HL-60/S4 (cell line): ENCODE measurements around the gene MAPK1.
"Not testable (repeated sequence)": the region's sequence is repeated elsewhere in the genome, so short reads cannot be mapped to it uniquely, and the experiment has no call there.

Source experiments
- in situ Hi-C: fragments of 300-500 bp; cut with MboI; formaldehyde crosslinking; loops from 2 replicates; pipeline ENCODE4 v1.14.3; 2022; ENCODE audit warnings: low sequenced_read_pairs

MAPK1 gene

DNA sequence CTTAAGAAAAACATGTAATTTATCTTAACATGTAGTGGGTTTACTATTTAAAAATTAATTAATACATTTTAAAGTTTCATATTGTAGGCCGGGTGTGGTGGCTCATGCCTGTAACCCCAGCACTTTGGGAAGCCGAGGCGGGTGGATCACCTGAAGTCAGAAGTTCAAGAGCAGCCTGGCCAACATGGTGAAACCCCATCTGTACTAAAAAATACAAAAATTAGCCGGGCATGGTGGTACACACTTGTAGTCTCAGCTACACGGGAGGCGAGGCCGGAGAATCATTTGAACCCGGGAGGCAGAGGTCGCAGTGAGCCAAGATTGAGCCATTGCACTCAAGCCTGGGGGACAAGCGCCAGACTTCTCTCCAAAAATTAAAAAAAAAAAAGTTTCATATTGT, 73.7 kb downstream of the MAPK1 start:
- in situ Hi-C loops, result not testable (repeated sequence)

DNA sequence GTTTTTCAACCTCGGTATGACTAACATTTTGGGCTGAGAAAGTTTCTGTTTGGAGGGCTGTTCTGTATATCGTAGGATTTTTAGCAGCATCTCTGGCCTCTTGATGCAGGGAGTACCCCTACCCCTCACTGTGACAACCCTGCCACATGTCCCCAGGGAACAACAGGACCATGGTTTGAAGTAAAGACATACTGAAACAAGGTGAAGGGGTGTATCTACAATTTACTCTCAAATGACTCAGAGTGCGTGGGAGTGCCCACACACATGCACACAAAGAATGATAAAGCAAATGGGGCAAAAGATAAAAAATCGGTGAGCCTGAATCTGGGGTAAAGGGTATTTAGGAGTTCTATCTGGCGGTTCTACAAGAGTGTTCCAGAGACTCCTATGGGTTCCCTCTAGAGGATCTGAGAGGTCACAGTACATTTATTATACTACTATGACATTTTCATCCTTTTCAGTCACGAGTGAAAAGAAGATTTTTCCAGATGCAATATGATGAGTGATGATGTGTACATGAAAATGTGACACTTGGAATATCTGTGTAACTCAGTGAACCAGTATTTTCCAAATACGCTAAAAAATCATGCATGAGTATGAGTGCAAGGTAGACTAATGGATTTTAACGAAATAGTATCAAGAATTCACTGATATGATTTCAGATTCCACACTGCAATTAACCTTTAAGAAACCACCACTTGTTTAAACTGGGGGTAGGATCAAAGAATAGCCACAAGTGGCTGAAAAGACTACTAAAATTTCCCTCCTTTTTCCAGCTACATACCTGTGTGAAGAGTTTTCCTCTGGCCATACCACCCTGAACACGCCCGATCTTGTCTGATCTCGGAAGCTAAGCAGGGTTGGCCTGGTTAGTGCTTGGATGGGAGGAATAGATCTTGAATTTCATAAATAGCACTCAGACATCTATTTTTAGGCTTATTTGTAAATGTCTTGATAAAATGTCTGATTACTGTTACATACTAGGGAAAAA, 75.5 kb downstream of the MAPK1 start:
- in situ Hi-C loops, result no loop called here

DNA sequence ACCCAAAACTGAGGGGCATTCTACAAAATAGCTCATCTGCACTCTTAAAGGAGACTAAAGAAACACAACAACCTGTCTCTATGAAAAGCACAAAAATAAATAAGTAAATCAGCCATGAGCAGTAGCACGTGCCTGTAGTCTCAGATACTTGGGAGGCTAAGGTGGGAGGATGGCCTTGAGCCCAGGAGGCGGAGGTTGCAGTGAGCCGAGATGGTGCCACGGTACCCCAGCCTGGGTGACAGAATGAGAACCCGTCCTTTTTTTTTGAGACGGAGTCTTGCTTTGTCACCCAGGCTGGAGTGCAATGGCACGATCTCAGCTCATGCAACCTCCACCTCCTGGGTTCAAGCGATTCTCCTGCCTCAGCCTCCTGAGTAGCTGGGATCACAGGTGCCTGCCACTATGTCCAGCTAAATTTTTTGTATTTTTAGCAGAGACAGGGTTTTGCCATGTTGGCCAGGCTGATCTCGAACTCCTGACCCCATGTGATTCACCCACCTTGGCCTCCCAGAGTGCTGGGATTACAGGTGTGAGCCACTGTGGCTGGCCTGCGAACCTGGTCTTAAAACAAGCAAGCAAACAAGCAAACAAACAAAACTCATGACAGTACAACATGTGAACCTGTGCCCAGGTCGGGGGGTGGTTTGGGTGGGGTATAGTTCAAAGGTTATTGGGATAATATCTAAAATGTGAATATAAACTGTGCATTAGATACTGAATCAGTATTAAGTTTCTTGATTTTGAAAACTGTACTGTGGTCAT, 76.4 kb downstream of the MAPK1 start:
- in situ Hi-C loops, result not testable (repeated sequence)

DNA sequence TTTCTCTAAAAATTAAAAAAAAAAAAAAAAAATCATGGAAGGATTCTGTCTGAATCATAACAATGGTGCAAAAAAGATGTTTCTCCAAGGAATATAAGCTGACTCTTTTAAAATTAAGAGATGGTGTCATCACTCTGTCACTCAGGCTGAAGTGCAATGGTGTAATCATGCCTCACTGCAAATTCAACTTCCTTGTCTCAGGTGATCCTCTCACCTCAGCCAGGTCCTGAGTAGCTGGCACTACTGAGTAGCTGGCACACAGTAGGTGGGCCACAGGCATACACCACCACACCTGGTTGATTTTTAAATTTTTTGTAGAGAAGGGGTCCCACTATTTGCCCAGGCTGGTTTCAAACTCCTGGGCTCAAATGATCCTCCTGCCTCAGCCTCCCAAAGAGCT, 77.1 kb downstream of the MAPK1 start:
- in situ Hi-C loops, result no loop called here

DNA sequence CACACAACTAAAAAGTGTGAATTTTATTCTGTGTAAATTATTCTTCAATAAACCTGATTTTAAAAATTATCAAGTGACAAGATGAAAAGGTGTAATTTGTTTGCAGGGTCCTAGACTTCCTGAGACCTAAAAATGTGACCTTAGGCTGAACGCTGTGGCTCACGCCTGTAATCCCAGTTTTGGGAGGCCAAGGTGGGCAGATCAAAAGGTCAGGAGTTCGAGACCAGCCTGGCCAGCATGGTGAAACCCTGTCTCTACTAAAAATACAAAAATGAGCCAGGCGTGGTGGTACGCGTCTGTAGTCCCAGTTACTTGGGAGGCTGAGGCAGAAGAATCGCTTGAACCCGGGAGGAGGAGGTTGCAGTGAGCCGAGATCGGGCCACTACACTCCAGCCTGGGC, 79.9 kb downstream of the MAPK1 start:
- in situ Hi-C loops, result not testable (repeated sequence)

DNA sequence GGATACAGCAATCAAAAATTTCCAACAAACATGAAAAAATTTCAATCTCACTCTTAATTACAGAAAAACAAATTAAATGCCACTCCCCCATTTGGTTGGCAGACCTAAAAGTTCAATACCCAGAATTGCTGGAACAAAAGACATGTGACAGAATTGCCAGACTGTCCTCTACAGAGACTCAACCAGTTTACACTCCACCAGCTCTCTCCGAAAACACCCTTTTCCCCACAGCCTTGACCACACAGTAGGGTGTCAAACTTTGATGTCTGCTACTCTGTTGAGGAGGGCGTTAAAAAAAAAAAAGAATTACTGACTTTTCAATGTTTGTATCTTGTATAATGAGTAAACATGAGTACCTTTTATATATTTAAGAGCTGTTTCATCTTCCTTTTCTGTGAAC, 87.2 kb downstream of the MAPK1 start:
- in situ Hi-C loops, result no loop called here

- in situ Hi-C loops, result no loop called here
Observed at GRCh38 chr22:21779444-21779843, 88.0 kb downstream of the MAPK1 start.

DNA sequence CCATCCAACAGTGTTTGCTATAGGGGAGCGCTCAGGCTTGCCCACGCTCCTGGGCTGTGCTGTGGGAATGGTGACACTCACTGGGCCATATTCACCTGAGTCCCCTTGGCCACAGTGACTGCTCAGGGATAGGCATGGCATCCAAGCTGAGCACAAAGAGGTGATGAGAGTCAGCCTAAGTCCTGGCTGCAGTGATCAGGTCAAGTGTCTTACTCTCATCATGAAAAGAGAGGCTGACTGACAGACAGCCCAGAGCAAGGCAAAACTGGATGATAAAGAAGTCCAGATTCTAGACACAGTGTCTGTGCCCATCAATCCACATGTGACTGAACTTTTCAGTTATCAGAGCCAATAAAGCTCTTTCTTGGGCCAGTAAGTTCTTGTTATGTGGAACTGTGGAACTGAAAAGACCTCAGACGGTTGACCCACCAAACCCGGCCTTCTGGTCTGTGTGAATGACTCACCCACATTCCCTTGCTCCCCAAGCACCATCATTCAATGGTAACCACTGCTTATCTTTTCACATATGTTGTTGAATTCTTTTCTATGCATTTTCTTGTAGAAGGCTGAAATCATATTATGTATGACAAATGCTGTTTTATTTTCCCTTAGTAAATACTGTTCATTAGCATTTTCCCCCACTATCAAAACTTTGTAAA, 88.6 kb downstream of the MAPK1 start:
- in situ Hi-C loops, result no loop called here

GRCh38 chr22:21771631-21771976, 95.8 kb downstream of the MAPK1 start:
- in situ Hi-C loops, result no loop called here

DNA sequence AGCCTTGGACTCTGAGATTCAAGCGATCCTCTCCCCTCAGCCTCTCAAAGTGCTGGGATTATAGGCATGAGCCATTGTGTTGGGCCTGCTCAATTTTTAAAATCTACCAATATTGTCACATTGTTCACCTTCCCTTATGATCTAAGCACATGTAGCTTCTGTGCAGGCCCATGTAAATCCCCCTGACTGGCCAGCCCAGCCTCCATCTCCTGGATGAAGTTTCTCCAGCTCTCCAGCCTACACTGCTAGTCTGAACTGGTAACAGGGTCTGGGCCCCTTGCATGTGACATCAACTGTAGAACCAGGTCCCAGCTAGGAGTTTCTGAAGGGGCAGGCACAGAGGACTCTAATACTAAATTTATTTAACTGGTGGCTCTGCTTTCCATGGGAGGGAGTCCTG, 99.0 kb downstream of the MAPK1 start:
- in situ Hi-C loops, result no loop called here

DNA sequence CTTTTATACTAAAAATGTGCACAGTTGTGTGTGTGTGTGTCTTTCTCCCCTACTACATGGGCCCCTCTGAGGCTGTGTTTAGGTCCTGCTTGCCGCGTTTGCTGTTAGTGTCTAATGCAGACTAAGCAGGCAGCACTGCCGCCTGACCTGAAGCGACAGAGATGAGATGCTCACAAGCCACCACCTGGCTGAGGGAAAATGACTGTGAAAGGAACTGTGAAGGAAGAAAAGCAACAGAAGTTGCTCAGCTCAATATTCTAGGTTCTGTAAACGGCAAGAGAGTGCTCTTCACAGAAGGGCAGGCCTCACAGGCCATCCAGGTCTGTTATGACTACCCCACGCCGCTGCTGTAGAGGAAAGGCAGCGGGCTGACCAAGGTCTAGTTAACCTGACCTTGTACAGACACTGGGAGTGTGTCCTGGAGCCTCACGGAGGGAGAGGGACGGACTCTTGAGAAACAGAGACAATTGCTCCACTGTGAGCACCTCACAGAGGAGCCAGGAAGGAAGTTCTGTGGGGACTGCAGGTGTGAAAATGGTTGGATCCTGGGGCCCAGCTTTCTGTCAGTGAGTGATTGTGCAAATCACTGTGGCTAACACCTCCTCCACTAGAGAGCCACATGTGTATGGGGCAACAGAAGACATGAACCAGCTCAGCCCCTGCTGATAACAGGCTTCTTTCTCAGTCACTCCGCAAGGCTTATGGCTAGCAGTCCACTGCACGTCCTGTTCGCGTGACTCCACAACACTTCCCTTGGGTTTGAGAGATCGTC, 100.6 kb downstream of the MAPK1 start:
- in situ Hi-C loops, result no loop called here

DNA sequence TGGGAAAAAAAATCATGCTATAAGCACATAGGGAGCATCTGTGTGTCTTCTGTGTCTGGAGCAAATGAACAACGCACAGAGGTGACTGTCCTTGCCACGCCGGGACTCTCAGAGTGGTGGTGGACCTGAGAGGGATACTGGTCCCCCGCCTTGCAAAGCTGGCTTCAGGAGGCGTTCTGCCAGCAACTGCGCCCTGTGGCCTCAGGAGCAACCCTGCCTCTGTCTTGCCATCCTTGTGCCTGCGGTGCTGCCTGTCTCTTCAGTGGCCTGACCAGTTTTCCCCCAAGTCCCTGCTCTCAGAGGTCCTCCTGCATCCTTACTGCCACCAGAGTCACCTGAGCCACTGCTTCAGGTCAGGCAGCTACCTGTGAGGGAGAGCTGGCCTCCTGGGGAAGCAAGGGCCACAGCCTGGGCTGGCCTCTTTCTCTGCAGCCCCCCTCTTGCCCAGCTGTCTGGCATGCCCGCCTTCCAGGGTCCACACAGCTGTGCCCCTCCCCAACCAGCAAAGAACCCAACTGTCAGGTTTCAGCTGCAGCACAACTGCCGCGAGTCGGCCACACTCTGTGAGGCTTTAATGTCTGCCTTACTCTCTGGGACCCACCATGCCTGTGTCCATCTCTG, 101.4 kb downstream of the MAPK1 start:
- in situ Hi-C loops, result no loop called here

DNA sequence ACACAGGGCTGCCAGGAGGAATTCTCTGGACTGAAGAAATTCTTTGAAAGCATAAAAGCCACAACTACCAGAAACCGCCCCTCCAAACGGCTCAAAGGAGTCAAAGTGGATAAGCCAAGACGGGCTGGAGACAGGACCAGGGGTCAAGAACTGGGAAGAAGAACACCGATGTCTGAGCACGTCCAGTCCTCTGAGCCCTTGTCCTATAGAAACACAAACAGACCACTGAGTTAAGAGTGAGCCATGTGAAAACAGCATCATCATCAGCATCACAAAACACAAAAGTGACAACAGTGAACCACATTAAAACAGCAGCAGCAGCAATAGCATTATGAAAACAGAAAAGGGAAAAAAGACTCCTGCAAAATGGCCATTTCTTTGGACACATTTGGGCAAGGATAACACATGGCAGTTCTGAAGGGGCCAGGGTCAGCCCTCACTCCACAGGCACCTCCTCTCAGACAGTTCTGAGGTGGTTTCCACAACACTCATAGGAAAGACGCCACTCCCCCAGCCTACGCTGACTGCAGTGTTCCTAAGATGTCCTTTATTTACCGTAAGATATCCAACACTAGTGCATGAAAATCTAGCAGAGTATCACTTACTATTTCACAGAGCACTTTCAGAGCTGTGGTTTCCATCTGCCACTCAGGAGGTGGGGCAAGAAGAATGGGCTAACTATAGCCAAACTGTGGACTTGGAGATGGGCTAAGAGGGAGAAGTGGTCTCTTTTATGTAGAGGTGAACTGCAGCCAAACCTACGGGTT, 103.2 kb downstream of the MAPK1 start:
- in situ Hi-C loops, result no loop called here

DNA sequence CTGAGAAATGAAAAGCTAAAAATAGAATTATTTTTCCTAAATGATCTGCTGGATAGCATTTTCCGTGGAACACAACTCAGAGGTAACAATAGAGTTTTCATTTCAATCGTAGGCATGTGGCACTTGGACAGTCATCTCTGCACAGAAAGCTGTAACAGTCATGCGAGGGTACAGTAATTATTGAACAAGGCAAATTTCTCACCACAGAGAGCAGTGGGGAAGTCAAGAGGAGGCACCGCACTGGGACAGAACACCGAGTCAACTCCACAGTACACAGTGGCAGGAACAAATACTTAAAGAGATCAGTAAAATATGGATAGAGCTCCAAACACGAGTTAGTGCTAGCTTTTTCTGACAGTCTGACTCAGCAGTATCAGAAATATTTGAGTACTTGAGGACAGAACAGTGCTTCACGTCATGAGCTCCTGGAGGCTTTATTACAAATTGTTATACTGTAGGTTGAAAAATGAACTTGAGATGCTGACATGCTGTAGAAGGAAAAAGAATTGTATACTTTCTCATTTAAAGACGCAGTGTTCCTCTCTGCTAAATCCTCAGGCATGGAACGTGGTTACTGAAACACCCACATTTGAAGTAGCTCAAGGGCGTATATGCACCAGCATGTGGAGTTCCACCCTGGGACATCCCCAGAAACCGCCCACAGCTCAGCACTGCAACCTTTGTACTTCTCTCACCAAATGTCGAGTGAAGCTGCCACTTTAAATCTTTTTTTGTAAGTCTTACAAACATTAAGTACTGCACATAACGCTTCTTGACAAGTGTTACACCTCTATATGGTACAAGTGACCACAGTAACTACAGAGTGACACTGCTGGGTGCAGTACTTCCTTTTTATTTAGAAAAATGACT, 104.5 kb downstream of the MAPK1 start:
- in situ Hi-C loops, result no loop called here

DNA sequence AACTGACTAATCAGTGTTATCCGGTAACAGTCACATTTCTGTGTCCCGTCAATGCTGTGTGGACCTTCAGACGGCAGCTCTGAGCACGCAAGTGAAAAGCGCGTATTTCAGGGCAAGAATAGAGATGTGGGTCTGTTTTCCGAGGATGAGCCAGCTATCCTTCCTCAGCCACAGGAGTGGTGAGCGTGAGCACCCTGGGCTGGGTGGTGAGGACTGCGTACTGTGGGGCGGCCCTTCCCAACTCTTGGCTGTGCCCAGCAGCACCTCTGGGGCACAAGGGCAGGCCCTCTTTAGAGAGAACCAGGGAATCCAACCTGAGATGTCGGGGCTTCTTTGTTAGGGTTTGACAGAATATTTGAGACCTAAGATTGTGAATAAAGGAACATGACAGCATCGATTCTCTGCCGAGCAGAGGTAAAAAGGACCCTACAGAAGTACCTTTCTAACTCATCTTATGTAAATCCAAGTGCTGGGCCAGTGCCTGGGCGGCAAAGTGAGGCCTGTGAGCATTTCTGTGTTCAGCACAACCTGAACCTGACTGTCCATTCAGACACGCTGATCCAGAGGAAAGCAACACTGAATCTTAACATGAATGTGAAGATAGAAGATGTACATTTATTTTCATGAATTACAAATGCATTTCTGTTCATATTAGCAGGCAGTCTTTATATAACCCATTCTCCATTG, 105.3 kb downstream of the MAPK1 start:
- in situ Hi-C loops, result no loop called here

- in situ Hi-C loops, result no loop called here
Observed at GRCh38 chr22:21761086-21761485, 106.4 kb downstream of the MAPK1 start.

- in situ Hi-C loops, result no loop called here
Observed at GRCh38 chr22:21760640-21761039, 106.8 kb downstream of the MAPK1 start.
